ENCODE data around the gene PHRF1. TPM values are rescaled to one million over a fixed set of nuclear protein-coding genes. Genes with fewer than 3 reads are reported as not detected.

Gene PHRF1
- total RNA-seq, 1 experiment from 2014 or later: 45.5 TPM

DNA sequence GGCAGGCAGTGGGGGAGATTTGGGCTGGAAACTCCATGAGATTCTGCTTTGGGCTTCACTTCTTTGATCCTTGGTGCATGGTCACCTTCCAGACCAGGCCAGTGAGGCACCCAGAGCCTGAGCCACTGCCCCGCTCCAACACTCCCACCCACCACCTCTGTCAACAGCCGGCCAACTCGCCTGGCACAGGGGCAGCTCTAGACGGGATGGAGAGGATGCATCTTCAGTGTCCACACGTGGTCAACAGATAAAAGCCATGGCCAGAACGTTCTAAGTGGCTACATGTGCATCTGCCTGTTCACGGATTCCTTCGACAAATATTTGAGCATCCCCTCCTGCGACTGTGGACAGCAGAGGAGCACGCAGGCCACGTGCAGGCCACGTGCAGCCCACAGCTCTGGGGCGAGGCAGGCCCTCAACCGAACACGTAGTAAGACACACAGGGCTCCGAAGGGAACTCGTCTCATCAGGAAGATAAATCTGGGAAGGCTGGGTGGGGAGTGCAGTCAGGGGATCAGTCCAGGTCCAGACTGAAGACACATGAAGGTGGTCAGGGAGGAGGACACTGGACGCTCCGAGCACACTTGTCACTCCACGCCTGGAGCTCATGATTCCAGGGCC is 37.7 kb upstream of the PHRF1 start:
- H3K9me3 ChIP-seq (ENCODE audit: control insufficient read depth in 1 of 2, insufficient read depth in 1 of 2, low read depth in 1 of 2, low read length in 2 of 2): no peaks in the 10 kb centered on the region
- H3K4me2 ChIP-seq (ENCODE audit: low read length): peak overlapping the region; percentile 100
- H3K79me2 ChIP-seq (ENCODE audit: insufficient read depth, low read length): peaks cover 21% of the 10 kb centered on the region
- ChIA-PET CTCF (no interaction called here), POLR2A (no interaction called here), RAD21 (ENCODE audit: low non-redundant PET in 1 of 2, low total read pairs in 2 of 2, uncharacterized antibody in 2 of 2, unreplicated experiment in 2 of 2) (no interaction called here)
- intact Hi-C loops (cut with micrococcal nuclease): no loop called here
- peaks cover 0 to 5% of the 10 kb centered on the region in 2 experiments; a peak in 1 of 4 replicates for H3K36me3 ChIP-seq (ENCODE audit: control insufficient read depth in 1 of 2, insufficient read depth in 2 of 2, low read length in 2 of 2)
- BruUV-seq (replicated peaks): no TSS peak
- H3K9ac ChIP-seq (ENCODE audit: low read length): peak overlapping the region; percentile 77
- peak overlapping the region; percentile 100 for H3K27ac ChIP-seq (ENCODE audit: low read depth, low read length)
- no peak for TF ChIP-seq FOSL1 (IDR thresholded peaks at IDR 0.05; ENCODE audit: low read depth)
- no peak for TF ChIP-seq ZNF274 (IDR thresholded peaks at IDR 0.05; ENCODE audit: low read depth, low read length)
- TF ChIP-seq RAD21 (IDR thresholded peaks at IDR 0.05; ENCODE audit: low read depth): no peak
- TF ChIP-seq, protein P1, sequence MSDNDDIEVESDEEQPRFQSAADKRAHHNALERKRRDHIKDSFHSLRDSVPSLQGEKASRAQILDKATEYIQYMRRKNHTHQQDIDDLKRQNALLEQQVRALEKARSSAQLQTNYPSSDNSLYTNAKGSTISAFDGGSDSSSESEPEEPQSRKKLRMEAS (IDR thresholded peaks at IDR 0.05): no peak
- H2AFZ ChIP-seq (ENCODE audit: low read depth, low read length, poor library complexity, severe bottlenecking): no peak overlapping the region
- peak overlapping the region in 1 of 2 experiments; percentile 64; a peak in 3 of 4 replicates for H3K4me3 ChIP-seq (replicated peaks in 1 of 2; ENCODE audit: low read depth in 1 of 2, low read length in 2 of 2)
- DNase-seq (ENCODE audit: low read depth, low spot score) (no peak), ATAC-seq (no peak)
- H3K27me3 ChIP-seq (ENCODE audit: insufficient read depth, low read length): no peaks in the 10 kb centered on the region
- no peaks in the 10 kb centered on the region for H3K9me2 ChIP-seq (ENCODE audit: insufficient read depth)
- no peaks in the 10 kb centered on the region for H4K20me1 ChIP-seq (ENCODE audit: insufficient read depth)
- H3K4me1 ChIP-seq (ENCODE audit: control insufficient read depth in 1 of 2, insufficient read depth in 2 of 2, low read length in 2 of 2): peaks cover 15 to 33% of the 10 kb centered on the region in 2 experiments; a peak in 3 of 4 replicates

DNA sequence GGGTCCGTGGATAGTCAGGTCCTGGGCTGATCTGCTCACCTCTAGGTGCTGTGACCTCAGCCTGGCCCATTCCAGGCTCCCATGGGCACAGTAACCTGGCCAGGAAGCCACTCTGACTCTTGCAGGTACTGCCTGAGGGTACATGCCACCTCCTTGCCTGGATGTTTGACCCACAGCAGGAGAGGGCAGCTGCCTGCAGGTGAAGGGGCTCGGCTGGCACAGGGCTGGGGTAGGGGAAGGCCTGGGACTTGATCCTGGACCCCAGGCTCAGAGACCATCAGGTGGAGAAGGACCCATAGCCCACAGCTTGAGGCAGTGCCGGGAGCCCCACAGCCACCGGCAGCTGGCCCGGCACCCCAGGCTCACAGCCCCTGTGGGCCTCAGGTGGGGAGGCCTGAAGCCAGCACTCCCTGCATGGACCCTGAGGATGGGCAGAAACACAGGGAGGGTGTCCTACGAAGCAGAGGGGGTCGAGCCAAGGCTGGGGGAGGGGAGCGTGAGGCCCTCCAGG is 36.2 kb upstream of the PHRF1 start:
- no peak for DNase-seq (ENCODE audit: low read depth, low spot score)
- POLR2A ChIA-PET: no interaction called here
- Histone ChIP-seq H3K4me2 (ENCODE audit: low read length) (no peak overlapping the region), H3K4me3 (replicated peaks in 1 of 2; ENCODE audit: low read depth in 1 of 2, low read length in 2 of 2) (no peak overlapping the region), H3K36me3 (ENCODE audit: control insufficient read depth in 1 of 2, insufficient read depth in 2 of 2, low read length in 2 of 2) (no peaks in the 10 kb centered on the region), H3K4me1 (ENCODE audit: control insufficient read depth in 1 of 2, insufficient read depth in 2 of 2, low read length in 2 of 2) (peaks cover 9 to 24% of the 10 kb centered on the region in 2 experiments; a peak in 3 of 4 replicates), H3K9ac (ENCODE audit: low read length) (no peak overlapping the region), H3K27ac (ENCODE audit: low read depth, low read length) (no peak overlapping the region), H2AFZ (ENCODE audit: low read depth, low read length, poor library complexity, severe bottlenecking) (no peak overlapping the region), H3K9me2 (ENCODE audit: insufficient read depth) (no peaks in the 10 kb centered on the region), H3K79me2 (ENCODE audit: insufficient read depth, low read length) (peaks cover 7% of the 10 kb centered on the region; the same call in 1 of the 2 replicates), H3K27me3 (ENCODE audit: insufficient read depth, low read length) (no peaks in the 10 kb centered on the region), H4K20me1 (ENCODE audit: insufficient read depth) (no peaks in the 10 kb centered on the region), H3K9me3 (ENCODE audit: control insufficient read depth in 1 of 2, insufficient read depth in 1 of 2, low read depth in 1 of 2, low read length in 2 of 2) (no peaks in the 10 kb centered on the region)
- CTCF ChIA-PET: no interaction called here
- intact Hi-C loops (cut with micrococcal nuclease): no loop called here
- TF ChIP-seq EZH2phosphoT487 (IDR thresholded peaks at IDR 0.05; ENCODE audit: borderline replicate concordance): no peak
- TF ChIP-seq, protein P2, sequence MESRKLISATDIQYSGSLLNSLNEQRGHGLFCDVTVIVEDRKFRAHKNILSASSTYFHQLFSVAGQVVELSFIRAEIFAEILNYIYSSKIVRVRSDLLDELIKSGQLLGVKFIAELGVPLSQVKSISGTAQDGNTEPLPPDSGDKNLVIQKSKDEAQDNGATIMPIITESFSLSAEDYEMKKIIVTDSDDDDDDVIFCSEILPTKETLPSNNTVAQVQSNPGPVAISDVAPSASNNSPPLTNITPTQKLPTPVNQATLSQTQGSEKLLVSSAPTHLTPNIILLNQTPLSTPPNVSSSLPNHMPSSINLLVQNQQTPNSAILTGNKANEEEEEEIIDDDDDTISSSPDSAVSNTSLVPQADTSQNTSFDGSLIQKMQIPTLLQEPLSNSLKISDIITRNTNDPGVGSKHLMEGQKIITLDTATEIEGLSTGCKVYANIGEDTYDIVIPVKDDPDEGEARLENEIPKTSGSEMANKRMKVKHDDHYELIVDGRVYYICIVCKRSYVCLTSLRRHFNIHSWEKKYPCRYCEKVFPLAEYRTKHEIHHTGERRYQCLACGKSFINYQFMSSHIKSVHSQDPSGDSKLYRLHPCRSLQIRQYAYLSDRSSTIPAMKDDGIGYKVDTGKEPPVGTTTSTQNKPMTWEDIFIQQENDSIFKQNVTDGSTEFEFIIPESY (IDR thresholded peaks at IDR 0.05; ENCODE audit: extremely low read depth, insufficient replicate concordance, low read length): no peak
- no peak for TF ChIP-seq POLR2A (IDR thresholded peaks at IDR 0.05; ENCODE audit: borderline replicate concordance, extremely low read depth, insufficient read depth, insufficient read length)
- no peak for TF ChIP-seq POLR2AphosphoS5 (IDR thresholded peaks at IDR 0.05; ENCODE audit: low read depth, low read length)
- no peak for TF ChIP-seq YY1 (IDR thresholded peaks at IDR 0.05; ENCODE audit: extremely low read depth, insufficient replicate concordance, low read depth, low read length)
- TF ChIP-seq FOSL1 (IDR thresholded peaks at IDR 0.05; ENCODE audit: low read depth): no peak
- no peak for TF ChIP-seq JUND (IDR thresholded peaks at IDR 0.05)
- TF ChIP-seq ZFX (IDR thresholded peaks at IDR 0.05): no peak
- TF ChIP-seq, protein P1 (IDR thresholded peaks at IDR 0.05): no peak
- TF ChIP-seq SRF (IDR thresholded peaks at IDR 0.05; ENCODE audit: low read depth): no peak
- no peak for TF ChIP-seq SP1 (IDR thresholded peaks at IDR 0.05; ENCODE audit: low read depth)
- no peak for TF ChIP-seq EZH2 (IDR thresholded peaks at IDR 0.05)
- TF ChIP-seq ZNF274 (IDR thresholded peaks at IDR 0.05; ENCODE audit: low read depth, low read length): no peak
- no TSS peak for BruUV-seq (replicated peaks)
- ATAC-seq: no peak
- RAD21 ChIA-PET (ENCODE audit: low non-redundant PET in 1 of 2, low total read pairs in 2 of 2, uncharacterized antibody in 2 of 2, unreplicated experiment in 2 of 2): no interaction called here

Data from HCT116 (cell line).